GM21576 (cell line): Measurements from ENCODE around the gene POTEE.
"Not testable (repeated sequence)": the region's sequence is repeated elsewhere in the genome, so short reads cannot be mapped to it uniquely, and the experiment has no call there.

ENCODE experiments used
- ATAC-seq: cut with Tn5 transposase; IDR thresholded peaks from one replicate; pipeline ENCODE4 v1.9.1; 2021; ENCODE audit warnings: mild to moderate bottlenecking, moderate library complexity; ENCODE audit not compliant: unreplicated experiment

Gene POTEE

GRCh38 chr2:131209030-131209772, at the start of gene POTEE:
POTEE (plus strand) TSS chr2:131209536; CDS start chr2:131218403, 8,867 bp downstream.
- ATAC-seq: not testable (repeated sequence)

- ATAC-seq: not testable (repeated sequence)
Observed at GRCh38 chr2:131165562-131165961, 43.8 kb upstream of the POTEE start.

- ATAC-seq: no peak
Observed at GRCh38 chr2:131168538-131168937, 40.8 kb upstream of the POTEE start.

- not testable (repeated sequence) for ATAC-seq
Observed at GRCh38 chr2:131178050-131178449, 31.3 kb upstream of the POTEE start.

GRCh38 chr2:131178721-131179418, 30.5 kb upstream of the POTEE start:
- not testable (repeated sequence) for ATAC-seq

GRCh38 chr2:131181451-131181850, 27.9 kb upstream of the POTEE start:
- ATAC-seq: not testable (repeated sequence)

GRCh38 chr2:131193421-131193820, 15.9 kb upstream of the POTEE start:
- ATAC-seq: not testable (repeated sequence)

GRCh38 chr2:131196186-131196585, 13.2 kb upstream of the POTEE start:
- ATAC-seq: not testable (repeated sequence)

GRCh38 chr2:131201098-131201497, 8.2 kb upstream of the POTEE start:
- ATAC-seq: no peak

- ATAC-seq: not testable (repeated sequence)
Observed at GRCh38 chr2:131207839-131208238, 1.5 kb upstream of the POTEE start.

GRCh38 chr2:131209773-131210104, 403 bp downstream of the POTEE start:
- not testable (repeated sequence) for ATAC-seq

- not testable (repeated sequence) for ATAC-seq
Observed at GRCh38 chr2:131210434-131211211, 1.3 kb downstream of the POTEE start.

GRCh38 chr2:131217238-131217986, 8.1 kb downstream of the POTEE start:
- ATAC-seq: not testable (repeated sequence)

GRCh38 chr2:131235543-131236449, 26.5 kb downstream of the POTEE start:
- ATAC-seq: not testable (repeated sequence)
